ENCODE data around the gene ROBO3. TPM values are rescaled to one million over a fixed set of nuclear protein-coding genes. Genes with fewer than 3 reads are reported as not detected.

ROBO3 gene
- total and polyA plus RNA-seq, 2 donors, result 4.5 to 11.2 TPM

DNA sequence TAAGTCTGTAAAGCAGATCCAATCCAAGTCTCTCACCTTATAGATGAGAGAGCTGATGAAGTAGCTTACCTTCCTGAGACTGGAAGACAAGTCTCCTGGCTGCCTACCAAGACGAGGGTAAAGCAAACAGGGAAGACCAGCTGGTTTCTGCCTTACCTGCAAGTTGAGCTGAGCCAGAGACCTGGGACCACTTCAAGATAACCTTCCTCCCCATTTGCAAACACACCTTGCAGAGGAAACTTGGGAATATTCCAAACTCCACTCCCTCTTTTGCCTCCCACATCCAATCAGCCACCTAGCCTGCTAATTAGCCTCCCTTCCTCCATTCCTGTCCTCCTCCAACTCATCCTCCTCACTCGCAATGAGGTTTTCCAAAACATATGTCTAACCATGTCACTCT, 23.4 kb upstream of the ROBO3 start:
- Histone ChIP-seq H3K27ac (ENCODE audit: low read depth in 1 of 2, low read length in 1 of 2) (no peak overlapping the region), H3K36me3 (ENCODE audit: control insufficient read depth in 2 of 2, insufficient read depth in 2 of 2, low read length in 1 of 2) (no peaks in the 10 kb centered on the region), H3K4me3 (ENCODE audit: low read length in 2 of 2) (no peak overlapping the region), H3K27me3 (ENCODE audit: control insufficient read depth in 2 of 2, insufficient read depth in 1 of 2, low read length in 1 of 2) (peaks cover 82 to 99% of the 10 kb centered on the region in 2 donors), H3K4me1 (ENCODE audit: control insufficient read depth in 2 of 2, insufficient read depth in 2 of 2, low read length in 2 of 2) (peaks cover 0 to 8% of the 10 kb centered on the region in 2 donors), H3K9me3 (ENCODE audit: control insufficient read depth in 2 of 2, insufficient read depth in 1 of 2, low read length in 1 of 2) (peaks cover 0 to 8% of the 10 kb centered on the region in 2 donors)
- WGBS, result 32% methylated on average over 2 of the region's 2 CpGs
- DNase-seq (ENCODE audit: low read depth in 6 of 9, low spot score in 9 of 9), result no peak

DNA sequence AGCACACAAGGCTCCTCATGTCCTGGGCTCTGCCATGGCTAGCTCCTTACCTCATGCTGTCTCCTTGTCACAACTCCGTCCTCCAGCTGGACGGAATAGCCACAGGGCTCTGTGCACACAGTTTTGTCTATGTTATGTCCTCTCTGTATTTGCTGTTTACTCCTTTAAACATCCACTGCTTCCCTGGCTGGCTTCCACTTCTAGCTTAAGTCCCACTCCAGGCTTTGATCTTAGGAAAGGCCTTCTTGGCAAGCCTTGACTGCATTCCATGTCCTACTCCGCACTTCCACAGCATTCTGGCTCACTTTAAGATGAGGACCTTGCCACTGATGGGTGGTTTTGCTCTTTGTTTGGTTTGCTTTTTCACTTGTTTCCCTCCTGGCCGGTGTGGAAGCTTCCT, 22.9 kb upstream of the ROBO3 start:
- Histone ChIP-seq H3K4me1 (ENCODE audit: control insufficient read depth in 2 of 2, insufficient read depth in 2 of 2, low read length in 2 of 2) (peaks cover 0 to 4% of the 10 kb centered on the region in 2 donors), H3K27me3 (ENCODE audit: control insufficient read depth in 2 of 2, insufficient read depth in 1 of 2, low read length in 1 of 2) (peaks cover 79 to 99% of the 10 kb centered on the region in 2 donors), H3K27ac (ENCODE audit: low read depth in 1 of 2, low read length in 1 of 2) (no peak overlapping the region), H3K36me3 (ENCODE audit: control insufficient read depth in 2 of 2, insufficient read depth in 2 of 2, low read length in 1 of 2) (no peaks in the 10 kb centered on the region), H3K4me3 (ENCODE audit: low read length in 2 of 2) (no peak overlapping the region), H3K9me3 (ENCODE audit: control insufficient read depth in 2 of 2, insufficient read depth in 1 of 2, low read length in 1 of 2) (peaks cover 0 to 8% of the 10 kb centered on the region in 2 donors)
- no peak for DNase-seq (ENCODE audit: low read depth in 6 of 9, low spot score in 9 of 9)
- 35% methylated on average over 4 of the region's 4 CpGs for WGBS

DNA sequence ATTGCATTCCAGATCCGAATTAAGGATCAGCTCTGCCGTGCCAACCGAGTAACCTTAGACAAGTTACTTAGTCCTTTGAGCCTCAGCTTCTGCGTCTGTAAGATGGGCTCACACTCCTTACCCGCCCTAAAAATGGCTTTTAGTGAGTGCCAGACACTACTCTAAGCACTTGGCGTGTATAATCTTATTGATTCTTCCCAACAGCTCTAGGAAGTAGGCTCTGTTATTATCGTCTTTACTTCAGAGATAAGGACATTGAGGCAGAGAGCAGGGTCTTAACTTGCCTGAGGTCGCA, 21.7 kb upstream of the ROBO3 start:
- WGBS, result 12% methylated on average over 8 of the region's 8 CpGs
- Histone ChIP-seq H3K27me3 (ENCODE audit: control insufficient read depth in 2 of 2, insufficient read depth in 1 of 2, low read length in 1 of 2) (peaks cover 67 to 99% of the 10 kb centered on the region in 2 donors), H3K9me3 (ENCODE audit: control insufficient read depth in 2 of 2, insufficient read depth in 1 of 2, low read length in 1 of 2) (peaks cover 0 to 8% of the 10 kb centered on the region in 2 donors), H3K4me1 (ENCODE audit: control insufficient read depth in 2 of 2, insufficient read depth in 2 of 2, low read length in 2 of 2) (peaks cover 0 to 4% of the 10 kb centered on the region in 2 donors), H3K36me3 (ENCODE audit: control insufficient read depth in 2 of 2, insufficient read depth in 2 of 2, low read length in 1 of 2) (no peaks in the 10 kb centered on the region), H3K27ac (ENCODE audit: low read depth in 1 of 2, low read length in 1 of 2) (no peak overlapping the region), H3K4me3 (ENCODE audit: low read length in 2 of 2) (no peak overlapping the region)
- no peak for DNase-seq (ENCODE audit: low read depth in 6 of 9, low spot score in 9 of 9)

DNA sequence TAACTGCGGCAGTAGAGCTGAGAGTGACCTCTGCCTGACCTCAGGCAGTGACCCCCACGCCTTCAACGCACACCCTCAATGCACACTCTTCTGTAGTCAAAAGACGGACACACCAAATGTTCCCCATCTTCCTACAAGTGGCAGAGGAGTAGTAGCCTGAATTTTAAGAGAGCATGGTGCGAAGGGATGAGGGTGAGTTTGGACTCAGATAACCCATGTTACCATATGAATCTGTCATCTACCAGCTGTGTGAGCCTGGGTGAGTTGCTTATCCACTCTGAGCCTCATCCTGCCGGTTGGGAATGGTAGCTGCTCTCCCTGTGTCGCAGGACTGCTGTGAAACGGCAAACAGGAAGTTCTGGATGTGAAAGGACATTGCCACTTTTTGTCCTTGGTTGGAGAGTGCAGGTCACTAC, 20.6 kb upstream of the ROBO3 start:
- Histone ChIP-seq H3K27ac (ENCODE audit: low read depth in 1 of 2, low read length in 1 of 2) (no peak overlapping the region), H3K27me3 (ENCODE audit: control insufficient read depth in 2 of 2, insufficient read depth in 1 of 2, low read length in 1 of 2) (peaks cover 56 to 99% of the 10 kb centered on the region in 2 donors), H3K4me3 (ENCODE audit: low read length in 2 of 2) (no peak overlapping the region), H3K9me3 (ENCODE audit: control insufficient read depth in 2 of 2, insufficient read depth in 1 of 2, low read length in 1 of 2) (peaks cover 0 to 8% of the 10 kb centered on the region in 2 donors), H3K4me1 (ENCODE audit: control insufficient read depth in 2 of 2, insufficient read depth in 2 of 2, low read length in 2 of 2) (no peaks in the 10 kb centered on the region), H3K36me3 (ENCODE audit: control insufficient read depth in 2 of 2, insufficient read depth in 2 of 2, low read length in 1 of 2) (no peaks in the 10 kb centered on the region)
- DNase-seq (ENCODE audit: low read depth in 6 of 9, low spot score in 9 of 9), result no peak
- 17% methylated on average over 8 of the region's 8 CpGs for WGBS

DNA sequence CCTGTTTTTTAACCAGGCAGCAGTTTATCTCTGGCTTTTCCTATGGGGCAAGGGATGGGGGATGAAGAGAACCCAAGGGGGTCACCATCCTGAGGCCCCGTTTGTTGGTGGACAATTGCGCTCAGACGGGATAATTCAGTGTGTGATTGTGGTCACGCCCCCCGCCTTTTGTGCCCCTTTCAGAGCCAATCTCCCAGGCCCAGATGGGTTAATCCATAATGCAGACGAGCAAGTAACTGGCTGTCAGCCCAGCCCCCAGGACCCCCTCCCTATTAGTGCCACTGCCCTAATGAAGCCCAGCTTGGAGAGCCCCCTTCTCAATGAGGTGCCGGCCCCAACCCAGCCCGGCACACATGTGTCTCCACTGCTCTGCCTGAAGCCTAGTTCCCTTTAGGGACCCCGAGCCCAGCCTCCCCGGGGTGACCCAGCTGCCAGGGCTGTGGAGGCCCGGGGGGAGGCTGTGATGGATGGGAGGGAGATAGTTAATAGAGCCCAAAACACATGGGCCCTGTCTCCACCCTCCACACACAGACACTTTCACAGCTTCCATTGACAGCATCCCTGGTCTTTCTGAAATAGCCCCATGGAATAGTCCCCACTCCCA, 19.1 kb upstream of the ROBO3 start:
- no peak overlapping the region for H3K4me3 ChIP-seq (ENCODE audit: low read length in 2 of 2)
- H3K4me1 ChIP-seq (ENCODE audit: control insufficient read depth in 2 of 2, insufficient read depth in 2 of 2, low read length in 2 of 2), result no peaks in the 10 kb centered on the region
- WGBS, result 22% methylated on average over 11 of the region's 11 CpGs
- H3K36me3 ChIP-seq (ENCODE audit: control insufficient read depth in 2 of 2, insufficient read depth in 2 of 2, low read length in 1 of 2), result no peaks in the 10 kb centered on the region
- H3K27ac ChIP-seq (ENCODE audit: low read depth in 1 of 2, low read length in 1 of 2), result no peak overlapping the region
- DNase-seq (ENCODE audit: low read depth in 6 of 9, low spot score in 9 of 9), result no peak
- peaks cover 0 to 8% of the 10 kb centered on the region in 2 donors for H3K9me3 ChIP-seq (ENCODE audit: control insufficient read depth in 2 of 2, insufficient read depth in 1 of 2, low read length in 1 of 2)
- H3K27me3 ChIP-seq (ENCODE audit: control insufficient read depth in 2 of 2, insufficient read depth in 1 of 2, low read length in 1 of 2), result peaks cover 48 to 98% of the 10 kb centered on the region in 2 donors

DNA sequence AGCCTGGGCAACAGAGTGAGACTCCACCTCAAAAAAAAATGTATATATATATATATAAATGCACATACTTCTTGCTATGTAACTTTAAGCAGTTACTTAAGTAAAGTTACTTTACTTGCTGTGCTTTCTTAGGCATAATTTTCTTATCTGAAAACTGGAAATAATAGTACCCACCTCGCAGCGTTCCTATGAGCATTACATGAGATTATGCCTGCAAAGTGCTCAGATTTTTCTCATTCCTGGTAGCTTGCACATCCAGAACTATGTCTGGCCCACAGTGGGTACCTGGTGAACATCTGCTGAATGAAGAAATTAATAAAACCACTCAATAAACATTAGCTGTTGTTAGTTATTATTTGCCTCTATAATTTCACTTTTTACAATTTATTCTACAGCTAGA, 6.1 kb upstream of the ROBO3 start:
- H3K36me3 ChIP-seq (ENCODE audit: control insufficient read depth in 2 of 2, insufficient read depth in 2 of 2, low read length in 1 of 2), result no peaks in the 10 kb centered on the region
- no peak overlapping the region for H3K27ac ChIP-seq (ENCODE audit: low read depth in 1 of 2, low read length in 1 of 2)
- 96% methylated on average over 2 of the region's 2 CpGs for WGBS
- H3K4me3 ChIP-seq (ENCODE audit: low read length in 2 of 2), result no peak overlapping the region
- peaks cover 15 to 58% of the 10 kb centered on the region in 2 donors for H3K27me3 ChIP-seq (ENCODE audit: control insufficient read depth in 2 of 2, insufficient read depth in 1 of 2, low read length in 1 of 2)
- no peaks in the 10 kb centered on the region for H3K9me3 ChIP-seq (ENCODE audit: control insufficient read depth in 2 of 2, insufficient read depth in 1 of 2, low read length in 1 of 2)
- DNase-seq (ENCODE audit: low read depth in 6 of 9, low spot score in 9 of 9), result no peak
- H3K4me1 ChIP-seq (ENCODE audit: control insufficient read depth in 2 of 2, insufficient read depth in 2 of 2, low read length in 2 of 2), result peaks cover 0 to 3% of the 10 kb centered on the region in 2 donors

DNA sequence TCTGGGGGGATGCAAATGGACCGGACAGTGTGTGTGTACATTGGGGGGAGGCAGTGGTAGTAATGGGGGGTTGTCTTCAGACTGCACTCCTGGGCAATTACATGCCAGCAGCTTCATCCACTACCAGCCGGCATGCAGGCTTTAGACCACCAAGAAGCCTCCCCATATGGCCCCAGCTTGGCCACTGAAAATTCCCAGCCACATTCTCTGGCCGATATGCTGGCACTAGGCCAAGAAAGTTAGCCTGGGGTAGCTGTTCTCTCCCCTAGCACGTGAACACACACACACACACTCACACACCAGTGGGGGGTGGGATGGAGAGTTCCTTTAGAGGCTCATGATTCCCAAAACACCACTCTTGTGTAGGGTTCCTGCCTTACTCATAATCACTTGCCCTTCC, 3.6 kb upstream of the ROBO3 start:
- 60% methylated on average over 4 of the region's 4 CpGs for WGBS
- Histone ChIP-seq H3K36me3 (ENCODE audit: control insufficient read depth in 2 of 2, insufficient read depth in 2 of 2, low read length in 1 of 2) (no peaks in the 10 kb centered on the region), H3K27ac (ENCODE audit: low read depth in 1 of 2, low read length in 1 of 2) (no peak overlapping the region), H3K9me3 (ENCODE audit: control insufficient read depth in 2 of 2, insufficient read depth in 1 of 2, low read length in 1 of 2) (peaks cover 5 to 6% of the 10 kb centered on the region in 2 donors), H3K27me3 (ENCODE audit: control insufficient read depth in 2 of 2, insufficient read depth in 1 of 2, low read length in 1 of 2) (peaks cover 40 to 76% of the 10 kb centered on the region in 2 donors), H3K4me3 (ENCODE audit: low read length in 2 of 2) (no peak overlapping the region), H3K4me1 (ENCODE audit: control insufficient read depth in 2 of 2, insufficient read depth in 2 of 2, low read length in 2 of 2) (peaks cover 0 to 7% of the 10 kb centered on the region in 2 donors)
- DNase-seq (ENCODE audit: low read depth in 6 of 9, low spot score in 9 of 9), result no peak

DNA sequence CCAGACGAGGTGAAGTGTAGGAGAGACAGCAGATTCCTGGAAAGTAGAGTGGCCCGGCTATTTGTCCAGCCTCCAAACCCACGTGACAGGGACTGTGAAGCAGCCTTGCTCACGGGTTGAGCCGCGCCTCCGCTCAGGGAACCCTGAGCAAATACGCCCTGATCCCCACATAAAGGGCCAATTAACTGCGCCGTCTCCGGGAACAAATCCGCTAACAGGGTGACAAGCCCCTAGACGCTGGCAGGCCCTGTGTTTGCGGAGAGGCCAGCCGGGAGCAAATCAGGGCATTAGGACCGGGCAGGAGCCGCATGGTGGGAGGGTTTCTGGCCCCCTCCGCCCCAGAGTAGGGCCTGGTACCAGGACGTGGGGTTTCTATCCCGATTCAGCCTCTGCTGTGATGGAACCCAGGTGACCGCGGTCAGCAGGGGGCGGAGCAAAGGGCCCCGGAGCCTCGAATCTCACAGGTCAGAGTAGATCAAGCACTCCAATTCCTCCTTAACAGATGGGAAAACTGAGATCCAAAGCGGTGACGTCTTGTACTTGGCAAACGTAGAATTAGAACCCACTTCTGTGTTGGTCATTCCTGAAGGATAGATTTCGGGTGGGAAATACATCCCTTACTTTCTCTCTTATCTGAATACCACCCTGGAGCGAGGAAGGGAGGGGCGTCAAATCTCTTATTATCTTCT, 2.0 kb upstream of the ROBO3 start:
- H3K9me3 ChIP-seq (ENCODE audit: control insufficient read depth in 2 of 2, insufficient read depth in 1 of 2, low read length in 1 of 2), result peaks cover 6% of the 10 kb centered on the region in 2 donors
- no peak overlapping the region for H3K27ac ChIP-seq (ENCODE audit: low read depth in 1 of 2, low read length in 1 of 2)
- peaks cover 53 to 92% of the 10 kb centered on the region in 2 donors for H3K27me3 ChIP-seq (ENCODE audit: control insufficient read depth in 2 of 2, insufficient read depth in 1 of 2, low read length in 1 of 2)
- no peaks in the 10 kb centered on the region for H3K36me3 ChIP-seq (ENCODE audit: control insufficient read depth in 2 of 2, insufficient read depth in 2 of 2, low read length in 1 of 2)
- no peak for DNase-seq (ENCODE audit: low read depth in 6 of 9, low spot score in 9 of 9)
- peaks cover 0 to 7% of the 10 kb centered on the region in 2 donors for H3K4me1 ChIP-seq (ENCODE audit: control insufficient read depth in 2 of 2, insufficient read depth in 2 of 2, low read length in 2 of 2)
- 8% methylated on average over 31 of the region's 31 CpGs for WGBS
- no peak overlapping the region for H3K4me3 ChIP-seq (ENCODE audit: low read length in 2 of 2)

DNA sequence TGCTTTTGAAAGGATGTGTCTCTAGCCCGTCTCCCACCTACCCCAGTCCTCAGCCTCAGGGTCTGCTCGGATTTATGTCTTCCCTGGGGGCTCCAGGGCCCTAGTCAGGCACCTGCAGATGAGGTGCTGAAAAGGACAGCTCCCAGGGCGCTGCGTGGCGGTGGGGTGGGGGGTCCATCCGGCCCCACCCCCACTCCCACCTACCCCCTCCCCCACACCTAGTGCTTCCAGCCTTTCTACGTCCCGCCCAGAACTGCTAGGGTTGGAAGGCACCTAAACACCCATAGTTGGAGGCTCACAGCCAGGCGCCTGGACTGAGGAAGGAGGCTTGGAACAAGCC, 1.4 kb upstream of the ROBO3 start:
- 7% methylated on average over 9 of the region's 9 CpGs for WGBS
- Histone ChIP-seq H3K36me3 (ENCODE audit: control insufficient read depth in 2 of 2, insufficient read depth in 2 of 2, low read length in 1 of 2) (no peaks in the 10 kb centered on the region), H3K27ac (ENCODE audit: low read depth in 1 of 2, low read length in 1 of 2) (no peak overlapping the region), H3K4me3 (ENCODE audit: low read length in 2 of 2) (no peak overlapping the region), H3K4me1 (ENCODE audit: control insufficient read depth in 2 of 2, insufficient read depth in 2 of 2, low read length in 2 of 2) (peaks cover 0 to 7% of the 10 kb centered on the region in 2 donors), H3K27me3 (ENCODE audit: control insufficient read depth in 2 of 2, insufficient read depth in 1 of 2, low read length in 1 of 2) (peaks cover 58 to 95% of the 10 kb centered on the region in 2 donors), H3K9me3 (ENCODE audit: control insufficient read depth in 2 of 2, insufficient read depth in 1 of 2, low read length in 1 of 2) (peaks cover 6% of the 10 kb centered on the region in 2 donors)
- peak in 1 of 9 donors; percentile 23 for DNase-seq (ENCODE audit: low read depth in 6 of 9, low spot score in 9 of 9)
